ENCODE results near the gene USF3.

DNA sequence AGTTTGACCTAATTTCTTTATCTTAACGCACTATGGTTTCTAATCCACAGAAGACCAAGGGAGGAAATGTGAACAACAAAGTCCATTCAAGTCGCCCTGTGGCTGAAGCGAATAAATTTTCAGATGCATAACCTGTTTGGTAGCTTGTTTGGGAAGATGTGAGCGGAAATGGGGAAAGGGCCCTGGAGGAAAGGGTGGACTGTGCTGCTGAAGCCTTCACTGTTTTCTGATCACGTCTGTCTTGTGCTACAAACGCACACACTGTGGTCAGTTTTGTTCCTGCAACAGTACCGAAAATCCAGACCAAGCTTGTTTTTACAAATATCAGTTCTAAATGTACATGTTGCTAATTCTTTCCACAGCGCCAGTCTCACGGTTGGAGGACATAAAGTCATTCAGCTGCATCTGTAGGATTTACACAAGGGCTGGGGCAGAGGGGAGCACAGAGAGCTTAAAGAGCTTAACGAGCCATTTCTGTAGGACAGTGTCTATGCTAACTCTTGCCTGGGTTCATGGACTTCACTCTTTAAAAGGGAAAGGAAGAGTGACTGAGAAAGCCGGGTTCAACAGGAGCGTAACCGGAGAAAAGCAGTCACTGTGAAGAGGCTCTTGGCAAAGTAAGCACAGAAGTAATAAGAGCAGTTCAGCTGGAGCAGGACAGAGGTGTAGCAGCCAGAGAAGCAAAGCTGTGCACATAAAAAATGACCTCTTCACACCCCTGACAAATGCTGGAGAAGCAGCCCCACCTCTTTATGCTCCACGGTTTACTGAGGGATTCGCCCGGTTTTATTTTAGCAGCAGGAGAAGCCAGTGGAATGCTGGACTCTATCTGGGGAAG is 66.6 kb downstream of the USF3 start:
- no peak for TF ChIP-seq POLR2A (IDR thresholded peaks at IDR 0.05)
- TF ChIP-seq, protein P1, sequence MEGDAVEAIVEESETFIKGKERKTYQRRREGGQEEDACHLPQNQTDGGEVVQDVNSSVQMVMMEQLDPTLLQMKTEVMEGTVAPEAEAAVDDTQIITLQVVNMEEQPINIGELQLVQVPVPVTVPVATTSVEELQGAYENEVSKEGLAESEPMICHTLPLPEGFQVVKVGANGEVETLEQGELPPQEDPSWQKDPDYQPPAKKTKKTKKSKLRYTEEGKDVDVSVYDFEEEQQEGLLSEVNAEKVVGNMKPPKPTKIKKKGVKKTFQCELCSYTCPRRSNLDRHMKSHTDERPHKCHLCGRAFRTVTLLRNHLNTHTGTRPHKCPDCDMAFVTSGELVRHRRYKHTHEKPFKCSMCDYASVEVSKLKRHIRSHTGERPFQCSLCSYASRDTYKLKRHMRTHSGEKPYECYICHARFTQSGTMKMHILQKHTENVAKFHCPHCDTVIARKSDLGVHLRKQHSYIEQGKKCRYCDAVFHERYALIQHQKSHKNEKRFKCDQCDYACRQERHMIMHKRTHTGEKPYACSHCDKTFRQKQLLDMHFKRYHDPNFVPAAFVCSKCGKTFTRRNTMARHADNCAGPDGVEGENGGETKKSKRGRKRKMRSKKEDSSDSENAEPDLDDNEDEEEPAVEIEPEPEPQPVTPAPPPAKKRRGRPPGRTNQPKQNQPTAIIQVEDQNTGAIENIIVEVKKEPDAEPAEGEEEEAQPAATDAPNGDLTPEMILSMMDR (IDR thresholded peaks at IDR 0.05) = no peak

Data from stomach (tissue), 4 donors.